H1 (cell line): ENCODE results near the gene DYNC2H1. TPM values are rescaled to one million over a fixed set of nuclear protein-coding genes. Genes with fewer than 3 reads are reported as not detected.

ENCODE experiments used
- CTCF ChIA-PET: fragments of 300-600 bp; sonication (Branson Sonifier 250); formaldehyde crosslinking; loops from one replicate; lab custom pipeline; 2021; ENCODE audit not compliant: partially characterized antibody; lab: Charles Lee
- POLR2A ChIA-PET: fragments of 300-600 bp; sonication (Branson Sonifier 250); formaldehyde crosslinking; loops from one replicate; lab custom pipeline; 2021; ENCODE audit warnings: inconsistent platforms; ENCODE audit not compliant: partially characterized antibody; lab: Charles Lee
- DNase-seq, 2 experiments: peaks; one replicate each; pipeline versions ENCODE4 v3.0.0 to v3.0.0-alpha.2; 2010 to 2022; ENCODE audit warnings: low spot score in 2 of 2, low read depth in 1 of 2, mixed read lengths in 1 of 2
- FAIRE-seq: peaks from 2 replicates; lab custom pipeline; 2011; peaks lifted over from hg19 to GRCh38; lab: Jason Lieb, UNC
- H2AFZ ChIP-seq: 2 replicates; pipeline ENCODE4 v1.8.1; 2012; ENCODE audit warnings: low read length, inconsistent platforms
- H2AK5ac ChIP-seq: 2 replicates; pipeline ENCODE4 v1.6.1; 2013; ENCODE audit warnings: low read depth, low read length
- H2BK120ac ChIP-seq: replicated peaks from 2 replicates; pipeline ENCODE3; 2013; ENCODE audit warnings: low read depth, low read length, inconsistent platforms
- H2BK12ac ChIP-seq: 2 replicates; pipeline ENCODE4 v1.6.1; 2013; ENCODE audit warnings: low read depth, low read length
- H2BK15ac ChIP-seq: 2 replicates; pipeline ENCODE4 v1.6.1; 2013; ENCODE audit warnings: low read length
- H2BK20ac ChIP-seq: 2 replicates; pipeline ENCODE4 v1.6.1; 2013; ENCODE audit warnings: low read length
- H2BK5ac ChIP-seq: 2 replicates; pipeline ENCODE4 v1.6.1; 2013; ENCODE audit warnings: low read depth, low read length
- H3K14ac ChIP-seq: 2 replicates; pipeline ENCODE4 v1.6.1; 2013; ENCODE audit warnings: inconsistent platforms; ENCODE audit not compliant: insufficient read length
- H3K18ac ChIP-seq: 2 replicates; pipeline ENCODE4 v1.6.1; 2013; ENCODE audit warnings: low read length; ENCODE audit errors: extremely low read depth
- H3K23ac ChIP-seq: 2 replicates; pipeline ENCODE4 v1.6.1; 2013; ENCODE audit warnings: inconsistent platforms; ENCODE audit not compliant: insufficient read length
- H3K23me2 ChIP-seq: 2 replicates; pipeline ENCODE4 v1.6.1; 2013; ENCODE audit warnings: low read depth, low read length
- H3K27ac ChIP-seq: 2 replicates; pipeline ENCODE4 v1.6.1; 2011; ENCODE audit warnings: low read depth, low read length, inconsistent platforms
- H3K27me3 ChIP-seq, 4 experiments: replicated peaks in 1 of 4; 1 replicate in 1 of 4; 2 replicates in 3 of 4; pipeline versions ENCODE4 v1.6.1 to v1.8.1; 2011 to 2013; ENCODE audit warnings: low read length in 3 of 4, mild to moderate bottlenecking in 3 of 4, inconsistent platforms in 2 of 4, mixed read lengths in 2 of 4, moderate library complexity in 1 of 4; ENCODE audit not compliant: control insufficient read depth in 3 of 4, insufficient read depth in 3 of 4; ENCODE audit errors: extremely low read depth in 1 of 4
- H3K36me3 ChIP-seq, 4 experiments: 2 replicates each; pipeline versions ENCODE4 v1.6.1 to v1.8.1; 2011 to 2013; ENCODE audit warnings: mild to moderate bottlenecking in 4 of 4, low read length in 3 of 4, moderate library complexity in 2 of 4, control low read depth in 1 of 4, inconsistent platforms in 1 of 4; ENCODE audit not compliant: insufficient read depth in 4 of 4, control insufficient read depth in 2 of 4
- H3K4ac ChIP-seq: replicated peaks from 2 replicates; pipeline ENCODE3; 2013; ENCODE audit warnings: low read length, low read depth, mixed read lengths, inconsistent platforms; ENCODE audit not compliant: insufficient read length
- H3K4me1 ChIP-seq, 4 experiments: replicated peaks in 1 of 4; 1 replicate in 1 of 4; 2 replicates in 3 of 4; pipeline versions ENCODE4 v1.6.1 to v1.8.1; 2011 to 2013; ENCODE audit warnings: low read length in 3 of 4, inconsistent platforms in 2 of 4, mixed read lengths in 1 of 4; ENCODE audit not compliant: insufficient read depth in 4 of 4, control insufficient read depth in 3 of 4
- H3K4me2 ChIP-seq, 2 experiments: 2 replicates each; pipeline versions ENCODE4 v1.6.1 to v1.8.1; 2011 to 2013; ENCODE audit warnings: low read depth in 2 of 2, low read length in 2 of 2, control low read depth in 1 of 2, inconsistent platforms in 1 of 2, mild to moderate bottlenecking in 1 of 2; ENCODE audit not compliant: insufficient read depth in 1 of 2
- H3K4me3 ChIP-seq, 4 experiments: fragments of 200-600, 300-600 bp in 1 of 4; sonication (generic), shearing (Covaris generic), sonication (Bioruptor Twin) in 1 of 4; 2 replicates each; pipeline versions ENCODE4 v1.5.1 to v1.8.1; 2011 to 2016; ENCODE audit warnings: low read length in 4 of 4, low read depth in 3 of 4, control low read depth in 2 of 4, inconsistent platforms in 2 of 4, mild to moderate bottlenecking in 2 of 4, mixed read lengths in 1 of 4, moderate library complexity in 1 of 4; ENCODE audit not compliant: insufficient read depth in 2 of 4; ENCODE audit errors: extremely low read depth in 1 of 4
- H3K56ac ChIP-seq: replicated peaks from 2 replicates; pipeline ENCODE3; 2013; ENCODE audit warnings: low read depth, mild to moderate bottlenecking, mixed read lengths, low read length, inconsistent platforms; ENCODE audit not compliant: insufficient read length
- H3K79me1 ChIP-seq: 2 replicates; pipeline ENCODE4 v1.6.1; 2013; ENCODE audit warnings: low read depth, low read length, control low read depth
- H3K79me2 ChIP-seq, 2 experiments: 2 replicates each; pipeline versions ENCODE4 v1.6.1 to v1.8.1; 2012 to 2013; ENCODE audit warnings: low read length in 2 of 2, mild to moderate bottlenecking in 2 of 2, inconsistent platforms in 1 of 2; ENCODE audit not compliant: insufficient read depth in 2 of 2, control insufficient read depth in 1 of 2
- H3K9ac ChIP-seq, 4 experiments: replicated peaks in 1 of 4; 1 replicate in 1 of 4; 2 replicates in 3 of 4; pipeline versions ENCODE4 v1.6.1 to v1.8.1; 2011 to 2013; ENCODE audit warnings: low read depth in 3 of 4, low read length in 3 of 4, control low read depth in 2 of 4, mild to moderate bottlenecking in 2 of 4, moderate library complexity in 2 of 4, inconsistent platforms in 1 of 4; ENCODE audit errors: extremely low read depth in 1 of 4
- H3K9me3 ChIP-seq, 2 experiments: 2 replicates each; pipeline versions ENCODE4 v1.6.1 to v1.8.1; 2012 to 2013; ENCODE audit warnings: mild to moderate bottlenecking in 2 of 2, moderate library complexity in 2 of 2, control low read depth in 1 of 2, inconsistent platforms in 1 of 2, low read depth in 1 of 2, low read length in 1 of 2, mixed read lengths in 1 of 2; ENCODE audit not compliant: insufficient read depth in 2 of 2
- H4K20me1 ChIP-seq, 2 experiments: replicated peaks in 1 of 2; 2 replicates each; pipeline versions ENCODE3 to v1.8.1; 2011 to 2013; ENCODE audit warnings: inconsistent platforms in 2 of 2, low read length in 2 of 2, mild to moderate bottlenecking in 1 of 2; ENCODE audit not compliant: insufficient read depth in 2 of 2, control insufficient read depth in 1 of 2
- H4K5ac ChIP-seq: 2 replicates; pipeline ENCODE4 v1.6.1; 2013; ENCODE audit warnings: low read length, low read depth, mixed read lengths, inconsistent platforms; ENCODE audit not compliant: insufficient read length
- H4K8ac ChIP-seq: 2 replicates; pipeline ENCODE4 v1.8.0; 2013; ENCODE audit warnings: mild to moderate bottlenecking, moderate library complexity, low read length, inconsistent platforms; ENCODE audit not compliant: insufficient read depth; ENCODE audit errors: extremely low read depth
- H4K91ac ChIP-seq: replicated peaks from 2 replicates; pipeline ENCODE3; 2013; ENCODE audit warnings: low read length, mixed read lengths, inconsistent platforms; ENCODE audit not compliant: insufficient read length
- WGBS, 2 experiments: shearing (Covaris generic) in 1 of 2; methylation state at CpG; one replicate each; pipeline versions ENCODE4 v1.1.6 to v1.1.7; 2013 to 2015; ENCODE audit warnings: low lambda C conversion rate in 2 of 2, mixed read lengths in 2 of 2, inconsistent platforms in 1 of 2, low coverage in 1 of 2, missing lambda C conversion rate in 1 of 2; ENCODE audit not compliant: insufficient replicate concordance in 2 of 2, insufficient coverage in 1 of 2, insufficient read length in 1 of 2; ENCODE audit errors: extremely low coverage in 1 of 2, missing lambda C conversion rate in 1 of 2; 5-methylcytosine and 5-hydroxymethylcytosine counted together
- polyA plus RNA-seq, 7 experiments: library from polyadenylated mRNA; depleted of rRNA in 3 of 7; stranded (reverse) in 5 of 7; unstranded in 2 of 7; fragments of >200 nt in 5 of 7; fragments of 200-250 nt in 2 of 7; gene quantifications; 1 replicate in 5 of 7; 2 replicates in 1 of 7; 4 replicates in 1 of 7; pipeline versions ENCODE4 v1.2.1 to v1.2.3, GENCODE V29; 2011 to 2013; ENCODE audit warnings: missing spikeins in 2 of 7, mixed read lengths in 2 of 7
- total RNA-seq: library from RNA; stranded (reverse); fragmentation: NEBNext Ultra II Directional; extraction: Animal tissue kit (Norgen Biotek cat#: 25700); gene quantifications from 2 replicates; pipeline ENCODE4 v1.2.1, GENCODE V29; 2021
- TF ChIP-seq, protein P1 (sequence below): IDR thresholded peaks from 2 replicates; pipeline ENCODE4 v1.6.1; 2012; ENCODE audit warnings: low read length, inconsistent platforms

The DYNC2H1 gene
- total and polyA plus RNA-seq, 2 of the 8 experiments (the other 6 are each of a cell fraction or from before 2014, with no cell fraction given) = 6.2 to 12.0 TPM

DNA sequence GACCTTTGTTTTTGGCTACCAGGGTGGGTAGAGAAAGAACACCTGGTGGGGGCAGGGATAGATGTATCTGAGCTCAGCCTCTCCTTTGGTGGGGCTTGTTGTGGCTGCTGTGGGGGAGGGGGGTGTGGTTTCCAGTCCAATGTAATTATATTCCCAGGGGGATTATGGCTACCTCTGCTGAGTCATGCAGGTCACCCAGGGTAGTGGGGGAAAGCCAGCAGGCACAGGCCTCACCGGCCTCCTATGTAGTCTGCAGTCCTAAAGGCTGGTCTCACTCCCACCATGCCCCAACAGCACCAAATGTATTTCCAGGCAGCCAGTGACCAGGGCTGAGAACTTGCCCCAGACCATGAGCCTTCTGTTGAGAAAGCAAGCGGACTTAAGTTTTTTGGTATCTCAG is 119.6 kb downstream of the DYNC2H1 start:
- Histone ChIP-seq H4K91ac (no peak overlapping the region), H3K79me1 (no peaks in the 10 kb centered on the region), H3K36me3 (no peaks in the 10 kb centered on the region), H3K4ac (no peak overlapping the region), H3K4me2 (no peak overlapping the region), H3K18ac (no peak overlapping the region), H3K23ac (no peak overlapping the region), H4K5ac (no peak overlapping the region), H3K9me3 (no peaks in the 10 kb centered on the region), H4K20me1 (no peaks in the 10 kb centered on the region), H2BK12ac (no peak overlapping the region), H2AK5ac (no peak overlapping the region), H3K27me3 (no peaks in the 10 kb centered on the region), H3K56ac (no peak overlapping the region), H3K27ac (no peak overlapping the region), H3K9ac (no peak overlapping the region), H2BK120ac (no peak overlapping the region), H2AFZ (no peak overlapping the region), H2BK15ac (no peak overlapping the region), H2BK20ac (no peak overlapping the region), H2BK5ac (no peak overlapping the region; the same call in 1 of the 2 replicates), H3K14ac (no peak overlapping the region), H3K4me3 (no peak overlapping the region), H3K79me2 (no peaks in the 10 kb centered on the region; a peak in 1 of 4 replicates), H4K8ac (no peak overlapping the region), H3K4me1 (0 out of 7 replicates have a peak, but pooled peaks cover 0 to 2% (median 0%) of the 10 kb centered on the region in 4 experiments), H3K23me2 (no peaks in the 10 kb centered on the region)
- FAIRE-seq (no peak), DNase-seq (no peak)
- ChIA-PET CTCF (interaction anchor here (1.4 kb wide), 2 partner anchors 13 to 27 kb away, joined by 3 to 4 read pairs; no protein-coding TSS in a partner anchor), POLR2A (no interaction called here)
- 85% methylated on average over 2 of the region's 2 CpGs; no CpG with 5 or more reads in 1 of the 2 experiments for WGBS, 2 experiments
- TF ChIP-seq, protein P1, sequence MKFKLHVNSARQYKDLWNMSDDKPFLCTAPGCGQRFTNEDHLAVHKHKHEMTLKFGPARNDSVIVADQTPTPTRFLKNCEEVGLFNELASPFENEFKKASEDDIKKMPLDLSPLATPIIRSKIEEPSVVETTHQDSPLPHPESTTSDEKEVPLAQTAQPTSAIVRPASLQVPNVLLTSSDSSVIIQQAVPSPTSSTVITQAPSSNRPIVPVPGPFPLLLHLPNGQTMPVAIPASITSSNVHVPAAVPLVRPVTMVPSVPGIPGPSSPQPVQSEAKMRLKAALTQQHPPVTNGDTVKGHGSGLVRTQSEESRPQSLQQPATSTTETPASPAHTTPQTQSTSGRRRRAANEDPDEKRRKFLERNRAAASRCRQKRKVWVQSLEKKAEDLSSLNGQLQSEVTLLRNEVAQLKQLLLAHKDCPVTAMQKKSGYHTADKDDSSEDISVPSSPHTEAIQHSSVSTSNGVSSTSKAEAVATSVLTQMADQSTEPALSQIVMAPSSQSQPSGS = no peak
